HepG2 (cell line): Measurements from ENCODE around the gene DIPK1A. TPM values are rescaled to one million over a fixed set of nuclear protein-coding genes. Genes with fewer than 3 reads are reported as not detected.
A peak's percentile ranks its signal among the peaks of the same experiment; 100 is the strongest.

Source experiments
- ATAC-seq: fragments of 200-7000 bp; cut with Tn5 transposase; 3 replicates; pipeline ENCODE4 v1.9.1; 2020; ENCODE audit warnings: mild to moderate bottlenecking, moderate library complexity
- BruUV-seq: library from RNA; stranded (reverse); fragments of 400-500 nt; replicated peaks from 2 replicates; lab custom pipeline; 2021; lab: Mats Ljungman, UMichigan
- CTCF ChIA-PET: fragments of 300-600 bp; formaldehyde crosslinking; extraction: SDS; loops from one replicate; lab custom pipeline; 2021; ENCODE audit warnings: low total read pairs, inconsistent platforms, low intra/inter-chr PET ratio; lab: Yijun Ruan, JAX
- POLR2A ChIA-PET: fragments of 350-600 bp; sonication (Branson Sonifier 250); formaldehyde crosslinking; loops from one replicate; lab custom pipeline; 2020; ENCODE audit warnings: antibody characterized with exemption, inconsistent platforms; lab: Yijun Ruan, JAX
- DNase-seq: peaks from one replicate; pipeline ENCODE4 v3.0.0-alpha.2; 2015; ENCODE audit warnings: low spot score
- FAIRE-seq: peaks from 3 replicates; lab custom pipeline; 2011; peaks lifted over from hg19 to GRCh38; lab: Jason Lieb, UNC
- H2AFZ ChIP-seq: one replicate; pipeline ENCODE4 v1.6.1; 2011; ENCODE audit warnings: low read length, inconsistent platforms
- H3K27ac ChIP-seq: fragments of 300-600 bp; 3 replicates; pipeline ENCODE4 v1.8.0; 2011; ENCODE audit warnings: mixed run types, mild to moderate bottlenecking, mixed read lengths, low read length, inconsistent platforms; ENCODE audit not compliant: insufficient read depth; ENCODE audit errors: extremely low read length
- H3K27me3 ChIP-seq, 2 experiments: fragments of 200-600 bp in 1 of 2; 2 replicates in 1 of 2; 3 replicates in 1 of 2; pipeline versions ENCODE4 v1.6.0 to v1.8.0; 2011; ENCODE audit warnings: low read length in 2 of 2, mild to moderate bottlenecking in 2 of 2, moderate library complexity in 2 of 2, inconsistent platforms in 1 of 2; ENCODE audit not compliant: insufficient read depth in 2 of 2, control insufficient read depth in 1 of 2
- H3K36me3 ChIP-seq, 2 experiments: fragments of 200-600 bp in 1 of 2; replicated peaks in 1 of 2; 2 replicates in 1 of 2; 3 replicates in 1 of 2; pipeline versions ENCODE4 v1.5.1 to v1.8.0; 2011; ENCODE audit warnings: low read length in 2 of 2, inconsistent platforms in 1 of 2; ENCODE audit not compliant: insufficient read depth in 2 of 2, control insufficient read depth in 1 of 2
- H3K4me1 ChIP-seq: 2 replicates; pipeline ENCODE4 v1.5.1; 2012; ENCODE audit warnings: low read length, inconsistent platforms; ENCODE audit not compliant: insufficient read depth
- H3K4me2 ChIP-seq: 2 replicates; pipeline ENCODE4 v1.6.0; 2011; ENCODE audit warnings: low read depth, low read length, inconsistent platforms
- H3K4me3 ChIP-seq, 3 experiments: fragments of 200-600 bp in 1 of 3; sonication (generic), shearing (Covaris generic) in 1 of 3; replicated peaks in 1 of 3; 2 replicates each; pipeline ENCODE4 v1.5.1; 2011 to 2016; ENCODE audit warnings: low read length in 3 of 3, inconsistent platforms in 2 of 3, low read depth in 2 of 3, mild to moderate bottlenecking in 2 of 3, control low read depth in 1 of 3, mixed read lengths in 1 of 3; ENCODE audit not compliant: insufficient read depth in 1 of 3
- H3K79me2 ChIP-seq: one replicate; pipeline ENCODE4 v1.6.1; 2011; ENCODE audit warnings: low read length, inconsistent platforms; ENCODE audit not compliant: insufficient read depth
- H3K9ac ChIP-seq: 2 replicates; pipeline ENCODE4 v1.6.0; 2011; ENCODE audit warnings: mild to moderate bottlenecking, low read depth, low read length, inconsistent platforms; ENCODE audit not compliant: insufficient read depth
- H3K9me3 ChIP-seq: 2 replicates; pipeline ENCODE4 v1.5.1; 2012; ENCODE audit warnings: mild to moderate bottlenecking, low read length
- H4K20me1 ChIP-seq: 2 replicates; pipeline ENCODE4 v1.6.0; 2011; ENCODE audit warnings: inconsistent platforms, mild to moderate bottlenecking, low read length, moderate library complexity; ENCODE audit not compliant: insufficient read depth
- CEBPB ChIP-seq: IDR thresholded peaks from 2 replicates; pipeline ENCODE4 v1.6.1; 2011; ENCODE audit warnings: low read depth, low read length, improper control_type of control experiment, borderline replicate concordance
- ETV5 ChIP-seq: IDR thresholded peaks from 2 replicates; pipeline ENCODE4 v1.6.1; 2018; ENCODE audit warnings: missing biosample characterization, missing genetic modification reagents, inconsistent platforms, borderline replicate concordance
- FOSL2 ChIP-seq: sonication (generic); formaldehyde crosslinking; IDR thresholded peaks from 2 replicates; pipeline ENCODE4 v1.4.0; 2020; ENCODE audit warnings: missing genetic modification reagents
- PLSCR1 ChIP-seq: sonication (generic); formaldehyde crosslinking; IDR thresholded peaks from 2 replicates; pipeline ENCODE4 v1.5.0; 2020; ENCODE audit warnings: missing genetic modification reagents, mild to moderate bottlenecking, borderline replicate concordance
- ZEB1 ChIP-seq: IDR thresholded peaks from 2 replicates; pipeline ENCODE4 v1.6.1; 2012; ENCODE audit warnings: mild to moderate bottlenecking, low read depth, inconsistent platforms; ENCODE audit not compliant: insufficient replicate concordance
- ZHX1 ChIP-seq: sonication (generic); formaldehyde crosslinking; IDR thresholded peaks from 2 replicates; pipeline ENCODE4 v1.8.1; 2022; ENCODE audit warnings: low read depth, mild to moderate bottlenecking, missing genetic modification reagents
- ZNF275 ChIP-seq: sonication (generic); formaldehyde crosslinking; IDR thresholded peaks from 2 replicates; pipeline ENCODE4 v1.8.0; 2022; ENCODE audit warnings: missing genetic modification reagents, mild to moderate bottlenecking, inconsistent platforms, borderline replicate concordance
- ZNF446 ChIP-seq: sonication (generic); formaldehyde crosslinking; IDR thresholded peaks from 2 replicates; pipeline ENCODE4 v1.5.0; 2020; ENCODE audit warnings: mild to moderate bottlenecking, missing genetic modification reagents
- ZNF646 ChIP-seq: sonication (generic); formaldehyde crosslinking; IDR thresholded peaks from 2 replicates; pipeline ENCODE4 v1.9.0; 2021; ENCODE audit warnings: mild to moderate bottlenecking, missing genetic modification reagents
- ZSCAN22 ChIP-seq: sonication (generic); formaldehyde crosslinking; IDR thresholded peaks from 2 replicates; pipeline ENCODE4 v1.4.0; 2020; ENCODE audit warnings: mild to moderate bottlenecking, missing genetic modification reagents
- in situ Hi-C: cut with HindIII; loops from 2 replicates; pipeline ENCODE4 v1.10.0; 2017; ENCODE audit warnings: low pct_unique_long_range_greater_than_20kb; ENCODE audit not compliant: extremely low pct_ligation_motif_present
- intact Hi-C: fragments of 100-400 bp; cut with micrococcal nuclease; formaldehyde crosslinking; loops from one replicate; pipeline ENCODE4 v1.10.0; 2022; ENCODE audit not compliant: unreplicated experiment
- polyA plus RNA-seq, 8 experiments: library from polyadenylated mRNA; depleted of rRNA in 3 of 8; stranded (reverse) in 7 of 8; unstranded in 1 of 8; fragments of >200 nt; fragmentation: Illumina TruSeq in 4 of 8; extraction: Trizol in 4 of 8; gene quantifications; 2 replicates each; pipeline versions ENCODE4 v1.2.1 to v1.2.3, GENCODE V29; 2011 to 2016; ENCODE audit warnings: low read depth in 4 of 8, missing spikeins in 1 of 8, mixed read lengths in 1 of 8; ENCODE audit not compliant: insufficient read depth in 1 of 8
- total RNA-seq, 5 experiments: library from RNA; depleted of rRNA; stranded (reverse); fragments of >200 nt; fragmentation: Illumina TruSeq; extraction: Trizol; gene quantifications; 2 replicates each; pipeline ENCODE4 v1.2.3, GENCODE V29; 2016; ENCODE audit warnings: low read depth in 1 of 5

Gene DIPK1A
- total and polyA plus RNA-seq, 2 of the 13 experiments (the other 11 are each of a cell fraction or from before 2014, with no cell fraction given): 8.4 TPM

GRCh38 chr1:92989253-92989652, 28.0 kb upstream of the DIPK1A start (continued):
- TF ChIP-seq ZNF646 (no peak), ZNF446 (CRISPR knock-in tag) (no peak), PLSCR1 (CRISPR knock-in tag) (no peak), ETV5 (no peak)

- Histone ChIP-seq H3K9ac (no peak overlapping the region), H4K20me1 (no peaks in the 10 kb centered on the region), H2AFZ (no peak overlapping the region), H3K4me3 (no peak overlapping the region), H3K9me3 (no peaks in the 10 kb centered on the region), H3K79me2 (no peaks in the 10 kb centered on the region), H3K27ac (no peak overlapping the region), H3K4me2 (no peak overlapping the region), H3K27me3 (no peaks in the 10 kb centered on the region; a peak in 1 of 5 replicates), H3K36me3 (no peaks in the 10 kb centered on the region), H3K4me1 (peaks cover 33% of the 10 kb centered on the region)
- ATAC-seq (no peak), DNase-seq (no peak), FAIRE-seq (no peak)
- ChIA-PET CTCF (no interaction called here), POLR2A (interaction anchor here (1.3 kb wide), 1 partner anchor 156 kb away, joined by 4 read pairs; the partner anchor contains the start of gene RPL5)
- BruUV-seq: no TSS peak
- intact Hi-C loops: no loop called here
- in situ Hi-C loops: no loop called here
- TF ChIP-seq ZEB1: no peak
- no peak for TF ChIP-seq ZHX1 (CRISPR knock-in tag)
- peak; percentile 70 for TF ChIP-seq FOSL2 (CRISPR knock-in tag)
- no peak for TF ChIP-seq ZSCAN22 (CRISPR knock-in tag)
- peak; percentile 56; the same call in 1 of the 2 replicates for TF ChIP-seq CEBPB
- no peak for TF ChIP-seq ZNF275 (CRISPR knock-in tag)
- TF ChIP-seq PLSCR1 (CRISPR knock-in tag): no peak
These were observed 26.2 kb upstream of the DIPK1A start for GRCh38 chr1:92987462-92987861.
